Esophagus muscularis mucosa (tissue), 4 donors: ENCODE data around the gene GATA1. TPM values are rescaled to one million over a fixed set of nuclear protein-coding genes. Genes with fewer than 3 reads are reported as not detected.
"Not testable (repeated sequence)": the region's sequence is repeated elsewhere in the genome, so short reads cannot be mapped to it uniquely, and the experiment has no call there.

Experiments used
- DNase-seq: peaks from one replicate; pipeline ENCODE4 v3.0.0-alpha.2; 2017; ENCODE audit errors: extremely low spot score
- H3K27ac ChIP-seq, 4 donors: fragments of 200-600 bp; sonication (generic); replicated peaks in 1 of 4; 1 replicate in 3 of 4; 2 replicates in 1 of 4; pipeline ENCODE4 v1.5.1; 2016 to 2019; ENCODE audit warnings: mild to moderate bottlenecking in 1 of 4
- H3K27me3 ChIP-seq, 4 donors: fragments of 200-600 bp; sonication (generic); one replicate each; pipeline versions ENCODE4 v1.5.1 to v1.6.0; 2016 to 2019
- H3K36me3 ChIP-seq, 4 donors: fragments of 200-600 bp; sonication (generic); one replicate each; pipeline ENCODE4 v1.5.1; 2016 to 2019
- H3K4me1 ChIP-seq, 4 donors: fragments of 200-600 bp; sonication (generic); one replicate each; pipeline ENCODE4 v1.5.1; 2016 to 2019
- H3K4me3 ChIP-seq, 4 donors: fragments of 200-600 bp; sonication (generic); 1 replicate in 2 of 4; 2 replicates in 2 of 4; pipeline ENCODE4 v1.5.1; 2016 to 2019; ENCODE audit warnings: mild to moderate bottlenecking in 4 of 4, moderate library complexity in 1 of 4
- H3K9me3 ChIP-seq, 4 donors: fragments of 200-600 bp; sonication (generic); 1 replicate in 3 of 4; 2 replicates in 1 of 4; pipeline ENCODE4 v1.5.1; 2016 to 2019
- EP300 ChIP-seq: sonication (generic); formaldehyde crosslinking; IDR thresholded peaks from one replicate; pipeline ENCODE4 v1.6.1; 2017; ENCODE audit warnings: antibody characterized with exemption
- POLR2A ChIP-seq: fragments of 450-650 bp; IDR thresholded peaks from one replicate; pipeline ENCODE4 v1.6.1; 2017; ENCODE audit warnings: antibody characterized with exemption, moderate library complexity, mild to moderate bottlenecking, low read depth
- POLR2AphosphoS5 ChIP-seq, 2 donors: sonication (generic); formaldehyde crosslinking; IDR thresholded peaks; one replicate each; pipeline ENCODE4 v1.6.1; 2017; ENCODE audit warnings: antibody characterized with exemption in 2 of 2
- WGBS: methylation state at CpG from one replicate; pipeline ENCODE4 v1.1.5; 2018; 5-methylcytosine and 5-hydroxymethylcytosine counted together
- intact Hi-C: fragments of 100-400 bp; cut with DNase I; formaldehyde crosslinking; loops from one replicate; pipeline ENCODE4 v1.15.1; 2023
- total RNA-seq, 4 donors: library from RNA; depleted of rRNA; stranded (reverse); fragments of >200 nt; gene quantifications; one replicate each; pipeline versions ENCODE4 v1.1.0 to v1.2.1, GENCODE V29; 2016
- TF ChIP-seq, protein P1 (sequence below), 3 experiments: fragments of 200-600 bp in 2 of 3; fragments of 450-650 bp in 1 of 3; sonication (generic) in 2 of 3; IDR thresholded peaks; one replicate each; pipeline ENCODE4 v1.5.1; 2017 to 2019; ENCODE audit warnings: antibody characterized with exemption in 3 of 3, mild to moderate bottlenecking in 2 of 3, moderate library complexity in 1 of 3

Gene GATA1
- total RNA-seq, 4 donors from 2014 or later: 0.50 TPM; not detected in 3

DNA sequence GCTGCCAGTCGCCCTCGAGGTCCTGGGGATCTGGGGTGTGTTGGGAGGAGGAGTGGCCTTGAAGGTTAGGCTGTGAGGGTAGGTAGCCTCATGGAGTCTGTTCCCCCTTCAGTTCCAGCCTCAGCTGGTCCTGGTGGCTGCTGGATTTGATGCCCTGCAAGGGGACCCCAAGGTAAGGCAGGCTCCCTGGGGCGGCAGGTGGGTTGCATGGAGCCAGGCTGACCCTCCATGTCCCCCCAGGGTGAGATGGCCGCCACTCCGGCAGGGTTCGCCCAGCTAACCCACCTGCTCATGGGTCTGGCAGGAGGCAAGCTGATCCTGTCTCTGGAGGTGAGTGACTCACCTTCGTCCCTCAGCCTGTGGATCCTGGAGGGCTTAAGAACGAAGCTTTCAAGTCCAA is 28.3 kb downstream of the GATA1 start:
- H3K4me3 ChIP-seq: no peak overlapping the region
- no peak for TF ChIP-seq EP300
- TF ChIP-seq, protein P1, sequence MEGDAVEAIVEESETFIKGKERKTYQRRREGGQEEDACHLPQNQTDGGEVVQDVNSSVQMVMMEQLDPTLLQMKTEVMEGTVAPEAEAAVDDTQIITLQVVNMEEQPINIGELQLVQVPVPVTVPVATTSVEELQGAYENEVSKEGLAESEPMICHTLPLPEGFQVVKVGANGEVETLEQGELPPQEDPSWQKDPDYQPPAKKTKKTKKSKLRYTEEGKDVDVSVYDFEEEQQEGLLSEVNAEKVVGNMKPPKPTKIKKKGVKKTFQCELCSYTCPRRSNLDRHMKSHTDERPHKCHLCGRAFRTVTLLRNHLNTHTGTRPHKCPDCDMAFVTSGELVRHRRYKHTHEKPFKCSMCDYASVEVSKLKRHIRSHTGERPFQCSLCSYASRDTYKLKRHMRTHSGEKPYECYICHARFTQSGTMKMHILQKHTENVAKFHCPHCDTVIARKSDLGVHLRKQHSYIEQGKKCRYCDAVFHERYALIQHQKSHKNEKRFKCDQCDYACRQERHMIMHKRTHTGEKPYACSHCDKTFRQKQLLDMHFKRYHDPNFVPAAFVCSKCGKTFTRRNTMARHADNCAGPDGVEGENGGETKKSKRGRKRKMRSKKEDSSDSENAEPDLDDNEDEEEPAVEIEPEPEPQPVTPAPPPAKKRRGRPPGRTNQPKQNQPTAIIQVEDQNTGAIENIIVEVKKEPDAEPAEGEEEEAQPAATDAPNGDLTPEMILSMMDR (IDR thresholded peaks at IDR 0.05): no peak
- no peak for DNase-seq
- H3K9me3 ChIP-seq: no peaks in the 10 kb centered on the region
- no peaks in the 10 kb centered on the region for H3K27me3 ChIP-seq
- H3K36me3 ChIP-seq: peaks cover 20 to 79% (median 48%) of the 10 kb centered on the region in 4 donors
- 83% methylated on average over 5 of the region's 8 CpGs for WGBS
- no peaks in the 10 kb centered on the region for H3K4me1 ChIP-seq
- intact Hi-C loops: no loop called here
- H3K27ac ChIP-seq: no peak overlapping the region

DNA sequence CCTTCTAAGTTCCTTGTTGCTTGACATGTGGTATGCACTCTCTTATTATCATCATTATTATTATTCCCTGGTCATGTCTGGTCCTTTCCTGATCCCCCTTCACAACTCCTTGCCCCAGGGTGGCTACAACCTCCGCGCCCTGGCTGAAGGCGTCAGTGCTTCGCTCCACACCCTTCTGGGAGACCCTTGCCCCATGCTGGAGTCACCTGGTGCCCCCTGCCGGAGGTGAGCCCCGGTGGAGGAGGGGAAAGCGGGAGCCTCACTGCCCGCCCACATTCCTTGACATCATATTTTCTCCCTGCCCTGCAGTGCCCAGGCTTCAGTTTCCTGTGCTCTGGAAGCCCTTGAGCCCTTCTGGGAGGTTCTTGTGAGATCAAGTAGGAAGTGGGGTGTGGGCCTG is 28.9 kb downstream of the GATA1 start:
- no peaks in the 10 kb centered on the region for H3K4me1 ChIP-seq
- H3K27me3 ChIP-seq: no peaks in the 10 kb centered on the region
- H3K36me3 ChIP-seq: peaks cover 20 to 84% (median 50%) of the 10 kb centered on the region in 4 donors
- H3K27ac ChIP-seq: no peak overlapping the region
- H3K4me3 ChIP-seq: no peak overlapping the region
- no peaks in the 10 kb centered on the region for H3K9me3 ChIP-seq
- DNase-seq: no peak
- TF ChIP-seq POLR2AphosphoS5 (IDR thresholded peaks at IDR 0.05) (no peak), POLR2A (no peak), EP300 (no peak)
- TF ChIP-seq, protein P1 (IDR thresholded peaks at IDR 0.05): no peak
- intact Hi-C loops: no loop called here
- 84% methylated on average over 8 of the region's 8 CpGs for WGBS

DNA sequence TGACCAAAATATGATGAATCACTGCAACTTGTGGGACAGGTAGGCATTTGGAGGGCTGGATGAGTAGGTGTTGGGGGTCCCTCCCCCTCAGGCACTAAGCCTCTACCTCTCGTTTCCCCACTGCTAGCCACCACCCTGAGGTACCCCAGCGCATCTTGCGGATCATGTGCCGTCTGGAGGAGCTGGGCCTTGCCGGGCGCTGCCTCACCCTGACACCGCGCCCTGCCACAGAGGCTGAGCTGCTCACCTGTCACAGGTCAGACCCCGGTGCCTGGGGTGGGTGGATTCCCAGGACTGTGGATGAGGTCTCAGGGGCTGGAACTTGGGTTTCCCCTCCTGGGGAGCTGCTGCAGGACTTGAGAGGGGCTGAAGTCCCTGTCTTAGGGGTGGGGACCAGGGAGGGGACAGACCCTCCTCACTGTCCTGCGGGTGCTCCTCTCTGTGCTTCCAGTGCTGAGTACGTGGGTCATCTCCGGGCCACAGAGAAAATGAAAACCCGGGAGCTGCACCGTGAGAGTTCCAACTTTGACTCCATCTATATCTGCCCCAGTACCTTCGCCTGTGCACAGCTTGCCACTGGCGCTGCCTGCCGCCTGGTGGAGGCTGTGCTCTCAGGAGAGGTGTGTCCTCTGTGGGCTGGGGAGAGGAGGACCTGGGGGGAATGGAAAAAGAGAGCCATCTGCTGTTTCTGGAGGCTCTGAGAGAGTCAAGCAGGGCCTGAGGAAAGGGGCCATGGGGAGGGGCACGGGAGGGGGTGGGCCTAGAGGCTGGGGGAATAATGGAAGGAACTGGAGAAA is 29.8 kb downstream of the GATA1 start:
- no peak overlapping the region for H3K4me3 ChIP-seq
- no peaks in the 10 kb centered on the region for H3K4me1 ChIP-seq
- intact Hi-C loops: no loop called here
- TF ChIP-seq POLR2A: no peak
- TF ChIP-seq, protein P1 (IDR thresholded peaks at IDR 0.05): no peak
- no peak for TF ChIP-seq EP300
- TF ChIP-seq POLR2AphosphoS5 (IDR thresholded peaks at IDR 0.05): no peak
- no peak for DNase-seq
- H3K27me3 ChIP-seq: no peaks in the 10 kb centered on the region
- H3K36me3 ChIP-seq: peaks cover 20 to 86% (median 53%) of the 10 kb centered on the region in 4 donors
- H3K27ac ChIP-seq: no peak overlapping the region
- no peaks in the 10 kb centered on the region for H3K9me3 ChIP-seq
- 95% methylated on average over 13 of the region's 18 CpGs for WGBS

DNA sequence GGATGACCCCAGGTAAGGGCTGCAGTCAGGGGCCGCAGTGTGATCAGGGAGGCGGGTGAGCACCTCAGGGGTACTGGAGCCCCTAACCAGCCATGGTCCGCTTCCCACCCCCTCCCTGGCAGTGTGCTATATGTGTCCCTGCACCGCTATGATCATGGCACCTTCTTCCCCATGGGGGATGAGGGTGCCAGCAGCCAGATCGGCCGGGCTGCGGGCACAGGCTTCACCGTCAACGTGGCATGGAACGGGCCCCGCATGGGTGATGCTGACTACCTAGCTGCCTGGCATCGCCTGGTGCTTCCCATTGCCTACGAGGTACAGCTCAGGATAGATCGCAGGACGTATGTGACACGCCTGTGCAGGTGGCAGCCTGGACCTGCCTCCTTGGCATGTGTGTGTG is 31.7 kb downstream of the GATA1 start:
- Histone ChIP-seq H3K9me3 (no peaks in the 10 kb centered on the region), H3K27ac (no peak overlapping the region), H3K27me3 (no peaks in the 10 kb centered on the region), H3K4me3 (no peak overlapping the region), H3K4me1 (no peaks in the 10 kb centered on the region), H3K36me3 (peaks cover 17 to 90% (median 65%) of the 10 kb centered on the region in 4 donors)
- intact Hi-C loops: no loop called here
- no peak for DNase-seq
- TF ChIP-seq, protein P1 (IDR thresholded peaks at IDR 0.05): no peak
- TF ChIP-seq EP300: no peak
- TF ChIP-seq POLR2AphosphoS5 (IDR thresholded peaks at IDR 0.05): no peak
- TF ChIP-seq POLR2A: no peak
- no CpG with 5 or more reads among the region's 16 CpGs for WGBS

DNA sequence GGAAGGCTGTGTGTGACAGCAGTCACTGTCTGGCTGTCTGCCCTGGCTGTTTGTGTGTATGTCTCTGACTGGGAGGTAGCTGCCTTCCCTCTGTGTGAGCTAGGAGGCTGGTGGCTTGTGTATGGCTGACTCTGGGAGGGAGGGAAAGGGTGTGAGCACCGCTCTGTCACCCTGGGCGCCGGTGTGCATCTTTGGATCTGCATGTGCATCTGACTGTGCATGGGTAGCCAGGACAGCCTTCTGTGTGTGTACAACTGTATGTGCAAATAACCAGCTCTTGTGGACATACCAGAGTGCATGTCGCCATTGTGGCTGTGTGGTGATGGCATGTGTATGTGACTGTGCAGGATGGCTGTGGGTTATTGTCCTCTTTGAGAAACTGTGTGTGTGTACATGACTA is 32.5 kb downstream of the GATA1 start:
- DNase-seq: no peak
- H3K27ac ChIP-seq: no peak overlapping the region
- no peaks in the 10 kb centered on the region for H3K4me1 ChIP-seq
- intact Hi-C loops: no loop called here
- TF ChIP-seq EP300: no peak
- no peak for TF ChIP-seq POLR2A
- TF ChIP-seq POLR2AphosphoS5 (IDR thresholded peaks at IDR 0.05): no peak
- TF ChIP-seq, protein P1 (IDR thresholded peaks at IDR 0.05): no peak
- peaks cover 17 to 90% (median 72%) of the 10 kb centered on the region in 4 donors for H3K36me3 ChIP-seq
- no peaks in the 10 kb centered on the region for H3K27me3 ChIP-seq
- H3K4me3 ChIP-seq: no peak overlapping the region
- H3K9me3 ChIP-seq: no peaks in the 10 kb centered on the region
- 63% methylated on average over 4 of the region's 4 CpGs for WGBS

DNA sequence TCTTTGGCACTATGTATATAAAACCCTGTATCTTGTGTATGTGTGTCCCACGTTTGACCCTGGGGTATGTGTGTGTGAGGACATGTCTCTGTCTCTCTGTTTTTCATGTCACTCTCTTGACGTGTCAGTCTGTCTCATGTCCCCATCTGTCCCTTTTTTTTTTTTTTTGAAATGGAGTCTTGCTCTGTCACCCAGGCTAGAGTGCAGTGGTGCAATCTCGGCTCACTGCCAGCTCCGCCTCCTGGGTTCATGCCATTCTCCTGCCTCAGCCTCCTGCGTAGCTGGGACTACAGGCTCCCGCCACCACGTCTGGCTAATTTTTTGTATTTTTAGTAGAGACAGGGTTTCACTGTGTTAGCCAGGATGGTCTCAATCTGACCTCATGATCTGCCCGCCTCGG is 33.0 kb downstream of the GATA1 start:
- H3K4me1 ChIP-seq, H3K27me3 ChIP-seq, DNase-seq, H3K9me3 ChIP-seq, H3K27ac ChIP-seq, H3K4me3 ChIP-seq, intact Hi-C loops: not testable (repeated sequence)
- 83% methylated on average over 9 of the region's 9 CpGs for WGBS
- H3K36me3 ChIP-seq: peaks cover 15 to 92% (median 74%) of the 10 kb centered on the region in 4 donors
